HG03354 (cell line): ENCODE measurements around the gene TCERG1L.

Source experiments
- ATAC-seq: cut with Tn5 transposase; IDR thresholded peaks from one replicate; pipeline ENCODE4 v1.9.1; 2021; ENCODE audit warnings: mild to moderate bottlenecking; ENCODE audit not compliant: unreplicated experiment, poor library complexity, severe bottlenecking

The TCERG1L gene

GRCh38 chr10:131213741-131214505 is 97.6 kb downstream of the TCERG1L start:
- no peak for ATAC-seq

GRCh38 chr10:131212763-131213325 is 98.7 kb downstream of the TCERG1L start:
- no peak for ATAC-seq

- ATAC-seq, result no peak
Measured at GRCh38 chr10:131211965-131212619, 99.4 kb downstream of the TCERG1L start.

- ATAC-seq, result no peak
Measured at GRCh38 chr10:131211559-131211958, 100.0 kb downstream of the TCERG1L start.

GRCh38 chr10:131211146-131211545 is 100.4 kb downstream of the TCERG1L start:
- no peak for ATAC-seq

GRCh38 chr10:131210181-131210580 is 101.3 kb downstream of the TCERG1L start:
- ATAC-seq, result no peak

- no peak for ATAC-seq
Measured at GRCh38 chr10:131207584-131208532, 103.7 kb downstream of the TCERG1L start.

GRCh38 chr10:131207176-131207575 is 104.3 kb downstream of the TCERG1L start:
- no peak for ATAC-seq

GRCh38 chr10:131206111-131206995 is 105.2 kb downstream of the TCERG1L start:
- ATAC-seq, result no peak

- ATAC-seq, result no peak
Measured at GRCh38 chr10:131205556-131205955, 106.0 kb downstream of the TCERG1L start.

- no peak for ATAC-seq
Measured at GRCh38 chr10:131204406-131205152, 106.9 kb downstream of the TCERG1L start.

GRCh38 chr10:131203456-131204357 is 107.8 kb downstream of the TCERG1L start:
- no peak for ATAC-seq

GRCh38 chr10:131202990-131203389 is 108.5 kb downstream of the TCERG1L start:
- ATAC-seq, result no peak

- no peak for ATAC-seq
Measured at GRCh38 chr10:131201741-131202515, 109.6 kb downstream of the TCERG1L start.

GRCh38 chr10:131200856-131201470 is 110.6 kb downstream of the TCERG1L start:
- no peak for ATAC-seq

GRCh38 chr10:131199646-131200045 is 111.9 kb downstream of the TCERG1L start:
- no peak for ATAC-seq
